GM23248 (cell line): ENCODE data around the gene HNRNPM.

ENCODE experiments used
- EZH2 ChIP-seq: fragments of 200-600 bp; sonication (generic); IDR thresholded peaks from 2 replicates; pipeline ENCODE4 v1.6.1; 2018; ENCODE audit warnings: antibody characterized with exemption, mild to moderate bottlenecking; ENCODE audit not compliant: insufficient read depth, poor library complexity, severe bottlenecking
- EZH2phosphoT487 ChIP-seq: fragments of 200-600 bp; sonication (generic); IDR thresholded peaks from 2 replicates; pipeline ENCODE4 v1.6.1; 2018; ENCODE audit warnings: antibody characterized with exemption, moderate library complexity, mild to moderate bottlenecking, low read depth; ENCODE audit not compliant: insufficient read depth

GRCh38 chr19:8441725-8442544 lies 2.8 kb upstream of the HNRNPM start:
- TF ChIP-seq EZH2 (no peak), EZH2phosphoT487 (no peak)
